HG03025 (cell line): ENCODE measurements around the gene NEK7.
"Not testable (repeated sequence)": the region's sequence is repeated elsewhere in the genome, so short reads cannot be mapped to it uniquely, and the experiment has no call there.

ENCODE experiments used
- ATAC-seq: cut with Tn5 transposase; IDR thresholded peaks from one replicate; pipeline ENCODE4 v1.9.1; 2021; ENCODE audit warnings: mild to moderate bottlenecking, moderate library complexity; ENCODE audit not compliant: unreplicated experiment, low FRiP score

Gene NEK7

GRCh38 chr1:198156745-198157240, at the start of gene NEK7:
Gene NEK7, plus strand, starts transcription at chr1:198156998. Its CDS starts 75,583 bp downstream, at chr1:198232581.
- peak; percentile 46 for ATAC-seq

DNA sequence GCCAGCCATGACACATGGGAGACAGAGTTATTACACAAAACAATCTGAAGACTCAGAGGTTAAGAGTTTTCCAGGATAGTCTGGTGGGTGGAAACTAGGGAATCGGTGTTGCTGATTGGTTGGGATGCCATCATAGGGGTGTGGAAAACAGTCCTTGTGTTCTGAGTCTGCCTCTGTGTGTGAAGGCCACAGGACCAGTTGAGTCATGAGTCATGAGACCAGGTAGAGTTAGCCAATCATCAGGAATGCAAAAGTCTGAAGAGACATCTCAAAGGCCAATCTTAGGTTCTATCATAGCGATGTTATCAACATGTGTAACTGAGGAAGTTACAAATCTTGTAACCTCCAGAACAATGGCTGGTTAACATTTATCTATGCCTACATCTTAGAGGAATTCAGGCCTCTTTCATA, 49.7 kb upstream of the NEK7 start:
- ATAC-seq: no peak

DNA sequence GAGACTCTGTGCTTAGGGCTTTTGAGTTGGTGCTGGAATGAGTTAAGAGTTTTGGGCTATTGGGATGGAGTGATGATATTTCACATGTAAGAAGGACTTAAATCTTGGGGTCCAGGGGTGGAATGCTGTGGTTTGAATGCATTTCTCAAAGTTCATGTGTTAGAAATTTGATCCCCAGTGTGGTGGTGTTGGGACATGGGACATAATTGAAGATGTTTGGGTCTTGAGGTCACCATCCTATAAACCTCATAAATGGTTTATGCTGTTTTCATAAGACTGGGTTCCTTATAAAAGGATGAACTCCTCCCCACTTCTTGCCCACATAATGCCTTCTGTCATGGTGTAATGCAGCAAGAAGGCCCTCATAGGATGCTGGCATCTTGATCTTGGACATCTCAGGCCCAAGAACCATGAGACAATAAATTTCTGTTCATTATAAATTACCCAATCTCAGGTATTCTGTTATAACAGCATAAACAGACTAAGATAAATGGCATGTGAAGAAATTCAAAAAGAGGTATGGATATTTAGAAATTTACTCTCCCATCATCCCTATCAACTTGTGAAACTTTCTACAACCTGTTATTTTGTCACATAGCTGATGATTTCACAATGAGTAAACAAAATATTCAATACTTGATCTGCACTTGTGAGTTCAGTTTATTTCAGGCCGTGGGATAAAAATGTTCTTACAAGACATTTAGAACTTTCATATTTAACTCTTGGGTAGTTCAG, 48.0 kb upstream of the NEK7 start:
- no peak for ATAC-seq

- no peak for ATAC-seq
These were observed 47.5 kb upstream of the NEK7 start for GRCh38 chr1:198109371-198109715.

DNA sequence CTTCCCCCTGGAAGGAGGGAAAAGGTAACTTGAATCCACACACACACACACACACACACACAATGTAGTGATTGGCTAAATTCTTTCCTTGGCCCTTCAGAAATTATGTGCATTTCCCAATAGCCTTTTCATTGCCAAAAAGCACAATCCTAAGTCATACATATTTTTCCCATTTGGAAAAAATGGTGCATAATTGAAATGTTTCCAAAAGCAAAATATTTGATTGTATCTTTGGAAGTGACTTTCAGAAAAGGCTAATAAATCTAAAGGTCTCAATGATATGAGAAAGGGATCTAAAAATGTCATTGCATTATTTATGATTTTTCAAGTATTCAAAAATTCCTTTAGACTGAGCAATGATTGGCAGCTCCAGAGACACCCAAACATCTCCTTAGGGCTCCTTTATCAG, 43.5 kb upstream of the NEK7 start:
- no peak for ATAC-seq

DNA sequence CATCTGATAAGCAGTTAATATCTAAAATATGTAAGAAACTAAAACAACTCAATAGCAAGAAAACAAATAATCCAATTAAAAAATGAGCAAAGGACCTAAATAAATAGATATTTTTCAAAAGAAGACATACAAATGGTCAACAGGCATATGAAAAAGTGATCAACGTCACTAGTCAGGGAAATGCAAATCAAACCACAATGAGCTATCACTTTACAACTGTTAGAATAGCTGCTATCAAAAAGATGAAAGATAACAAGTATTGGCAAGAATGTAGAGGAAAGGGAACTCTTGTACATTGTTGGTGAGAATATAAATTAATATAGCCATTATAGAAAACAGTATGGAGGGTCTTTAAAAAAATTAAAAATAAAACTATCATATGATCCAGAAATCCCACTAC, 40.7 kb upstream of the NEK7 start:
- ATAC-seq: no peak

DNA sequence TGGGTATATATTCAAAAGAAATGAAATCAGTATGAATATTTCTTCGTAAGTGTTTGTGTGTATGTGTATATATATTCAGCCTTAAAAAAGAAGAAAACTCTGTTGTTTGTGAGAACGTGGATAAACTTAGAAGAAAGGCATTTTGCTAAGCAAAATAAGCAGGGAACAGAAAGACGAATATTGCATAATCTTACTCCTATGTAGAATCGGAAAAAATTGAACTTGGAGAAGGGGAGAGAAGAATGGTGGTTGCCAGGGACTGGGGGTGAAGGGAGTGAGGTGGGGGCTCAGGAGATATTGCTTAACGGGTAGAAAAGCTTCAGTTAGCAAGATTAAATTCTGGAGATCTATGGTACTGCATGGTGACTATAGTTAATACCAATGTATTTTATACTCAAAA, 40.3 kb upstream of the NEK7 start:
- no peak for ATAC-seq

GRCh38 chr1:198117267-198117666, 39.5 kb upstream of the NEK7 start:
- no peak for ATAC-seq

GRCh38 chr1:198118134-198118533, 38.7 kb upstream of the NEK7 start:
- no peak for ATAC-seq

GRCh38 chr1:198119906-198120305, 36.9 kb upstream of the NEK7 start:
- no peak for ATAC-seq

- ATAC-seq: no peak
These were observed 35.6 kb upstream of the NEK7 start for GRCh38 chr1:198121056-198121826.

GRCh38 chr1:198122693-198123092, 34.1 kb upstream of the NEK7 start:
- ATAC-seq: no peak

GRCh38 chr1:198123133-198123532, 33.7 kb upstream of the NEK7 start:
- no peak for ATAC-seq

DNA sequence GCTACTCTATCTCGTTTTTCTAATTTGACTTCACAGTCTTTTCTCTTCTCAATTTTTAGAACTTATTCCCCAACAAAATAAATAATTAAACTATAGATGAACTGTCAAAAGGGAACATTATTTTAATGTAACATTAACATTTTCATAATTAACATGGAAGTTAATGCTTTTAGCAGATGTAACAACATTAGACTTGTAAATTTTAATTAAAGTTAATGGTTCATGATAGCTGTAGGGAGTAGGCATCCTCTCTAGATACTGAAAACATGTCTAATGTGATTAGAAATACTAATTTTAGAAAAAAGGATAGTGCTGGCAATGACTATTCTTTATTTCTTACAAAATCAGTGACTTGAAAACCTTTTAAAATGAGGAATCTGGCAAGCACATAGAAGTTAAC, 32.1 kb upstream of the NEK7 start:
- no peak for ATAC-seq

DNA sequence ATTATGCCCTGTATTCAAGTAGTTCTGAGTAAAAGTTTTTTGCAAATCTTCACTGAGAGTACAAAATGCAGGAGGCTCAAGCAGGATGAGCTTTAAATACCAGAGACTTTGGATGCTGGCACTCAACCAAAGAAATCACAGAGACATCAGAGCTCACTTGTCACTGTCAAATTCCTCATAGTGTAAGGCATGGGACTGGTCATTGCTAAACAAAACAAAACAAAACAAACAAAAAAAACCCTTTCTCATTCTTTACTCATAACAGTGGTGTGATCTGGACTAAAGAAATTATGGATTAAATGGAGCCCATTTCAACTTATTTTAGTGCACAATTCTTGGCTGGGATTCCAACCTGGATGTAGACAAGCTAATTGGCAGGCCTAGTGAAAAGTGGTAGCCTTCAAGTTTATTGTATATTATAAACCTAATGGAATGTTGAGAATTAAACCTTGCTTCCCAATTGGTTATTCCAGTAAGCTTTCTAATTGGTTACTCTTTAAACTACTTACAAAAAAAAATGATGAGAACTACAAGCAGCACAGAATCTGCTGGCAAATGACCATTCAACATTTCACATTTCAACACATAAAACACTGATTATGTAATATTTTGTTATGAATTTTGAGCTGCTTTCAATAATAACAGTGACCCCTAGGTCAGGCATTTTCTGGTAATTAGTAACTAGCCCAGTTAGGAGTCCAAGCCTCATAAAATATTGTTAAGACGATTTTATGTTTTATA, 30.6 kb upstream of the NEK7 start:
- ATAC-seq: no peak

- no peak for ATAC-seq
These were observed 28.3 kb upstream of the NEK7 start for GRCh38 chr1:198128533-198128932.

DNA sequence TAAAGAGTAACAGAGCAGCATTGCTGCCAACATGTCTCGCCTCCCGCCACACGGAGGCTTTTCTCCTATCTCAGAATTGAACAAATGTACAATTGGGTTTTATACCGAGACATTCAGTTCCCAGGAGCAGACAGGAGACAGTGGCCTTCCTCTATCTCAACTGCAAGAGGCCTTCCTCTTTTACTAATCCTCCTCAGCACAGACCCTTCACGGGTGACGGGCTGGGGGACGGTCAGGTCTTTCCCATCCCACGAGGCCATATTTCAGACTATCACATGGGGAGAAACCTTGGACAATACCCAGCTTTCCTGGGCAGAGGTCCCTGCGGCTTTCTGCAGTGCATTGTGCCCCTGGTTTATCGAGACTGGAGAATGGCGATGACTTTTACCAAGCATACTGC, 26.7 kb upstream of the NEK7 start:
- ATAC-seq: not testable (repeated sequence)

DNA sequence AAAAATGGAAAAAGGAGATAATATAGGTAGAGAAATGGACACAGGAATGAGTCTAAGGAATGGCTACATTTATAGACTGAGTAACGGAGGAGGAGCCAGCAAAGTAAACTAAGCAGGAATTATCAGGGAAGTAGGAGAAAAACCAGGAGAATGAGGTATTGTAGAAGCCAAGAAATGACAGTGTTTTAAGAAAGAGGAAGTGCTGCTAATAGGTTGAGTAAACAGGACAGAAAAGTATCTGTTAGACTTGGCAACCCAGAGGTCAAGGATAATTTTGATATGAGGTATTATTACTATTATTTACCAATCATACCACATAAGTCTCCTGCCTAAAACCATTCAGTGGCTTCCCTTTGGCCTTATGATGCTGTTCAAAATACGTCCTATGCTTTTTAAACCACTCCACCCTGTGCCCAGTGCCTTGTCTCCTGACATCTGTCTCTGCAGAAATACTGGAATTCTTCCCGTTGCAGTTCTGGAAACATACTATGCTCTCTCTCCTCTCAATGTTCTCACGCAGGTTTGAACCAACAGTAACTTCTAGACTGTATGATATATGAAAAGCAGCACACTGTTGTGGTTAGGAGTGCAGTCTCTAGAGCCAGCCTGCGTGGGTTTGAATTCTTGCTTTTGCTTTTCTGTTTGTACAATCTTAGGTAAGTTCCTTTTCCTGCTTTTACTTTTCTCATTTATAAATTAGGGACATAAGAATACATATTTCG, 24.6 kb upstream of the NEK7 start:
- ATAC-seq: peak; percentile 82

- ATAC-seq: no peak
These were observed 22.5 kb upstream of the NEK7 start for GRCh38 chr1:198134252-198134651.

DNA sequence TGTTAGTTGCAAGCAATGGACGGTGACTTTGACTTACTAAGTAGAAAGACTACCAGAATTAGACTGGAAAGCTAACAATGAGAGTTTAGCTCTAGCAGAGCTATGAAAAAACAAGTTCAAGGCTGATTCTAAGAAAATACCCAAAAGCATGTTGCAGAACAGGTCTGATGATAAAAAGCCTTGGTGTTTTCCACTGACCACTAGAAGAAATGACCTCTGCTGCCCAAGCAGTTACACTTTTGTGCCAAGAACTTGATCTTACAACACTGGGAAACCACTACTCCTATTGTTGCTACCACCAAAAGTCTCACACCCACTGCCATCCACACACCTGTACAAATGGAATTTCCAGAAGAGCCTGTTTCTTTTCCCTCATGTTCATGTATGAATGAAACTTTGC, 21.4 kb upstream of the NEK7 start:
- ATAC-seq: no peak
